ENCODE measurements around the gene LIN7A.

Gene LIN7A

DNA sequence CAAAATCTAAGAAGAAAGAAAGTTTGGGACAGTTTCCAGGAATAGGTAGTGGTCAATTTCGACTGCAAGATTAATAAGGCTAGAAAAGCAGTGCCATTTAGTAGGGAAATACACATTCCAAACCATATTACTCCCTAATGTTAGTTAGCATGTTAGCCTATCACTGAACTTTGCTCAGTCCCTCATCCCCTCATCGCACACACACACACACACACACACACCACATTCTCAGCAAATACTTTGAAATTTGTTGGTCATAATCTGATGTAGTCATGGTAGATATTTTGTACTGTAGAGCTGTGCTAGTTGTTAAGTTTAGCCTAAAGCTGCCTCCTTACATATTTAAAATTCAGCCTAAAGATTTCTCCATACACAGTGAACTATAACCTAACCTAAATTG, 157.0 kb downstream of the LIN7A start:
- no peaks in the 10 kb centered on the region for H3K27me3 ChIP-seq (ENCODE audit: insufficient read depth, low read length, poor library complexity, severe bottlenecking)
- H3K79me2 ChIP-seq (ENCODE audit: insufficient read depth, low read length): no peaks in the 10 kb centered on the region
- no peak overlapping the region for H3K9ac ChIP-seq (ENCODE audit: low read depth, low read length, poor library complexity, severe bottlenecking)
- no peaks in the 10 kb centered on the region for H3K4me1 ChIP-seq (ENCODE audit: insufficient read depth, low read length, poor library complexity, severe bottlenecking)
- H3K4me3 ChIP-seq (ENCODE audit: low read length, poor library complexity, severe bottlenecking): no peak overlapping the region
- no peaks in the 10 kb centered on the region for H3K9me3 ChIP-seq (ENCODE audit: insufficient read depth, low read depth, low read length)
- H3F3A ChIP-seq (ENCODE audit: low read depth): no peaks in the 10 kb centered on the region
- no peaks in the 10 kb centered on the region for H3K36me3 ChIP-seq (ENCODE audit: insufficient read depth, low read length)
- TF ChIP-seq CTCF (conservative IDR thresholded peaks at IDR 0.05; ENCODE audit: low read length) (no peak), EZH2phosphoT487 (IDR thresholded peaks at IDR 0.05; ENCODE audit: borderline replicate concordance) (no peak)
- no peaks in the 10 kb centered on the region for H3K9me2 ChIP-seq (replicated peaks; ENCODE audit: low read depth, low read length)
- no peak overlapping the region for H2AFZ ChIP-seq (ENCODE audit: low read length)
- H4K20me1 ChIP-seq (ENCODE audit: insufficient read depth, low read length, poor library complexity, severe bottlenecking): no peaks in the 10 kb centered on the region
- H3K4me2 ChIP-seq (ENCODE audit: low read depth, low read length, poor library complexity, severe bottlenecking): no peak overlapping the region

GRCh38 chr12:80778005-80778541, 159.7 kb downstream of the LIN7A start:
- Histone ChIP-seq H3K27me3 (ENCODE audit: insufficient read depth, low read length, poor library complexity, severe bottlenecking) (no peaks in the 10 kb centered on the region), H3K4me2 (ENCODE audit: low read depth, low read length, poor library complexity, severe bottlenecking) (no peak overlapping the region), H3K4me1 (ENCODE audit: insufficient read depth, low read length, poor library complexity, severe bottlenecking) (no peaks in the 10 kb centered on the region), H3K4me3 (ENCODE audit: low read length, poor library complexity, severe bottlenecking) (no peak overlapping the region), H2AFZ (ENCODE audit: low read length) (no peak overlapping the region), H3K9me3 (ENCODE audit: insufficient read depth, low read depth, low read length) (no peaks in the 10 kb centered on the region), H3K36me3 (ENCODE audit: insufficient read depth, low read length) (no peaks in the 10 kb centered on the region), H3K9ac (ENCODE audit: low read depth, low read length, poor library complexity, severe bottlenecking) (no peak overlapping the region), H3K9me2 (replicated peaks; ENCODE audit: low read depth, low read length) (no peaks in the 10 kb centered on the region), H3K79me2 (ENCODE audit: insufficient read depth, low read length) (no peaks in the 10 kb centered on the region), H3F3A (ENCODE audit: low read depth) (no peaks in the 10 kb centered on the region), H4K20me1 (ENCODE audit: insufficient read depth, low read length, poor library complexity, severe bottlenecking) (no peaks in the 10 kb centered on the region)
- no peak for TF ChIP-seq EZH2phosphoT487 (IDR thresholded peaks at IDR 0.05; ENCODE audit: borderline replicate concordance)
- TF ChIP-seq CTCF (conservative IDR thresholded peaks at IDR 0.05; ENCODE audit: low read length): no peak

DNA sequence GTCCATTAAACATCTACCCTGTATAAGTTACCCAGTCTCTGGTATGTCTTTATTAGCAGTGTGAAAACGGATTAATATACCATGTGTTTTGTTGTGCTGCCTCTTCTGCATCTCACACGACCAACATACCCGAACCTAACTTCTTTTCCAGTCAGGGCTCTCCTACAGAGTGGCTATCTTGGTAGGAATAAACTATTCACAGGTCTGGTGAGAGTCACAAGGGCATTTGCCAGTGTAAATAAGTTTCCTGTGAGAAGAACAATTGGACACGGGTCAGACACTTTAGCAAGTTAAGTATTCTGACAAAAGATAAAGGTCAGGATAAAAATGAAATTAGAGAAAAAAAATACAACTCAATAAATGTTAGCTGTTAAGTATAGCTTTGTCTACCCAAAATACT, 160.1 kb downstream of the LIN7A start:
- H3K36me3 ChIP-seq (ENCODE audit: insufficient read depth, low read length): no peaks in the 10 kb centered on the region
- no peak overlapping the region for H3K4me2 ChIP-seq (ENCODE audit: low read depth, low read length, poor library complexity, severe bottlenecking)
- H3K9ac ChIP-seq (ENCODE audit: low read depth, low read length, poor library complexity, severe bottlenecking): no peak overlapping the region

More for the DNA sequence above, 160.1 kb downstream of the LIN7A start:
- H3K9me2 ChIP-seq (replicated peaks; ENCODE audit: low read depth, low read length): no peaks in the 10 kb centered on the region
- H4K20me1 ChIP-seq (ENCODE audit: insufficient read depth, low read length, poor library complexity, severe bottlenecking): no peaks in the 10 kb centered on the region
- H3K9me3 ChIP-seq (ENCODE audit: insufficient read depth, low read depth, low read length): no peaks in the 10 kb centered on the region
- no peaks in the 10 kb centered on the region for H3K27me3 ChIP-seq (ENCODE audit: insufficient read depth, low read length, poor library complexity, severe bottlenecking)
- H3K4me3 ChIP-seq (ENCODE audit: low read length, poor library complexity, severe bottlenecking): no peak overlapping the region
- no peaks in the 10 kb centered on the region for H3F3A ChIP-seq (ENCODE audit: low read depth)
- no peak overlapping the region; the same call in 1 of the 2 replicates for H2AFZ ChIP-seq (ENCODE audit: low read length)
- TF ChIP-seq CTCF (conservative IDR thresholded peaks at IDR 0.05; ENCODE audit: low read length): no peak
- no peak for TF ChIP-seq EZH2phosphoT487 (IDR thresholded peaks at IDR 0.05; ENCODE audit: borderline replicate concordance)
- no peaks in the 10 kb centered on the region for H3K79me2 ChIP-seq (ENCODE audit: insufficient read depth, low read length)
- no peaks in the 10 kb centered on the region for H3K4me1 ChIP-seq (ENCODE audit: insufficient read depth, low read length, poor library complexity, severe bottlenecking)
